Measurements from ENCODE around the gene NHS.

NHS gene

DNA sequence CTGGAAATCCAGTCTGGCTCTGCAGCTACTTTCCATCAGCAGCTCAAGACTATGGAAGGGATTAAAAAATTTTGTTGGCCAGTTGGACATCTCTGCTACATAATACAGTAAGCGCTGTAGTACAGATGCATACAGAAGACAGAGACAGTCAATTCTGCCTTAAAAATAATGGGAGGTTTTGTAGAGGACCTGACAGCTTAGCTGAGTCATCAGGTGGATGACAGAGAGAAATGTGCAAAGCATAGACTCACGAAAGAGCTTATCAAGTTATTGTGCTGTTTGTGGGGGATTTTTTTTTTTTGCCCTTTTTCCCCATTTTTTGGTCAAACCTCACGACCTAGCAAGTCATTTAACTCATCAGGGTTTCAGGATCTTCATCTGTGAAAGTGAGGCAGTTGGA is 213.3 kb downstream of the NHS start:
- no peak for DNase-seq (ENCODE audit: low read depth in 2 of 2)

DNA sequence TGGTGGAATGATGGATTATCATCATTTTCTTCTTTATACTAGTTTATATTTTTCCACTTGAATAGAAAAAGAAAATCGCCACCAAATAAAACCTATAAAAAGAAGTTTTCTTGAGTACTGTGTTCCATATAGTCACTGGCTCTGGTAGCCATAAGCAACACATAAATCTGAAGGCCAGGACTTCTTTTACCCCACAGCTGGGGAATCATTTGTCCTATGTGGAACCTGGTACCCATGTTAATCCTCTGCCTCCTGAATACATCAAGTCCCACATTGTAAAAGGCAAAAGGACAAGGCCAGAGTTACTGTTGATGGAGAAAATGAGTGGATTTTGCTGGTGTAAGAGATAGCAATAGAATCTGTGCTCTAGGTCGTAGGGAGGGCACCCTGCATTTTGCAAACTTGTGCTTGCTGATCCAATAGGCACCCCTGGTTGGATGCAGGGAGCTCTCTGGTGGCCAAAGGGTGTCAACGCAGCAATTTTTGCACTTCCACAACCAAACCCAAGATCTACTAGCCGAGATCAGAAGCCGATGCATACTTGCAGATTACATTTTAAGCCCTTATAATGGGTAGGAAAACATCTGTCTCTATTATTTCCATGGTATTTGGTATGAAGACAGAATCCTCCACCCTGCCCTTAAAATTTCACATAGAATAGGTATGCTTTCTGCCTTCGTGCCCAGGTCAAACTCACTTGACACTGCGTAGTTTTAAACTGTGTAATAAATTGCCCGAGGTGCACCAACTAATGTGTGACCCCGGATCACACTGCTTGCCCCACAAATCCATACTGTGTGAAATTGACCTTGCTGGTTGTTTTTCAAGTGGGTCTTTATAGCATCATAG is 216.1 kb downstream of the NHS start:
- no peak for DNase-seq (ENCODE audit: low read depth in 2 of 2)

DNA sequence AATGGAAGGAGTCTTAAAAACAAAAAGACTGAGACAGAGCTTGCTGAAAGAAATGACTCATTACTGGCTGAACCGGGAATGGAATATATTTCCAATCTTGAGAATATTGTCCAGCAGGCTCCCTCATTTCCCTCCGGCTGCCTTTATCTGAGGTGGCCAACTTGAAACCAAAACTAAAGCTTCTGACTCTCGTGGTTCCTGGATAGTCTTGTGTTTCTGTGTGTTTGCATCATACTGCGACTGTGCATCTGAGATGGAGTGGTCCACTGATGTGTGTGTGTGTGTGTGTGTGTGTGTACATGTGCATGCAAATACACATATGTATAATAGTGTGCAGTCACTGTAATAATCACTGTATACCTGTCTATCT is 216.7 kb downstream of the NHS start:
- DNase-seq (ENCODE audit: low read depth in 2 of 2), result no peak

DNA sequence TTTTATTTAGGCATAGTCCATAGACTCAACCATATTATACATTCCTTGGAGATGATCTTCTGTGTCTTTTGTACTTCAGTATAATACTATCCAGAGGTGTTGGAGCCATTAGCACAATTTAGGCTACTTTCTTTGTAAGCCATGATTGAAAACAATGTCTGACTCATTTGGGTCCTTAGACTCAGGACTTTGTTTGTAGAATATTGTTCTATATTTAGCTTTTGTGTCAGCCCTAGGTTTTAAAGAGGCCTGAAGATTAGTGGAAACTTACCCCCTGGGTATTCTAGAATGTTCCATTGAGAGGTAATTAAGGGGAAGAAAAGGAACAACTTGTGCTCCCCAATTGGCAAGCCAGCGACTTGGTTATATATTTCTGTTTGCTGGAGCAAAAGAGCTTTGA is 217.1 kb downstream of the NHS start:
- no peak for DNase-seq (ENCODE audit: low read depth in 2 of 2)

DNA sequence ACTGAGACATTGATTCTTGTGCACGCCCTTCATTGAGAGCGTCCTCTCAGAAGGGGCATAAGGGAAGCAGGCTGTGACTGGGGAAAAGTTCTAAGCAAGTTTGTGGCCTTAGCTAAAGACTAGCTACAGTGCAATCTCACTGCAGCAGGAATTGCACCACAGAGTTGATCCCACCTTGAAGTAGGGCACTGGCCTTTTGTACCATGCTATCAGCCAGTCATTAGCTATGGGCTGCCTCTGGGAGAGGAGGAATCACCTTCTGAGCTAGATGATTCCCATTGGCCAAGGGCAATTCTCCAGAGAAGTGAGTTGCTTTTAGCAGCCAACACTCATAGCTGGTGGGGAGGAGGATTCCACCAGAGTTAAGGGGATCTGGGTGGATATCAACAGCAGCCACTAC is 219.7 kb downstream of the NHS start:
- DNase-seq (ENCODE audit: low read depth in 2 of 2), result no peak

DNA sequence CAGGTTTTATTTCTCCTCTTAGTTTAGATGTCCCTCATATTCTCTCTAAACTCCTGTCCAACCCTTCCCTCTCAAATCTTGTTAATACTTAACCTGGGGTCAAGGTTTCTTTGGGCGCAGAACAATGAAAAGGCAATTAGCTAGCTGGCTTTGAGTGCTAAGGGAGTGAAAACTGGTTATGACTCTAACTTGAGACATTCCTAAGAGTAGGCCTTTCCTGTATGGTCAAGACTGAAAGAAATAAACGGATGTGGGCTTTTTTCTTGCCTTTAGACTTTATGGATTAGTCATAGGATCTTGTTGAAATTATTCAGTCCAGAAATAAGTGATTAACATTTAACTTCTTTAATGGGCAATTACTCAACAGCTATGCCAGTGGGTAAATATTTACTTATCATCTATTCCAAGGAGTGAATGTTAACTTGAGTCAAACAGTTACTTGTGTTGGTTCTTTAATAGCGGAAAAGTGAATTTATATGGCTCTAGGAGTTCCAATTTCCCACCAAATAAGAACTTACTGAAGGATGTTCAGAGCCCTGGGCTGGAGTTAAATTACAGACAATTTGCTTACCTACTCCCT is 220.5 kb downstream of the NHS start:
- DNase-seq (ENCODE audit: low read depth in 2 of 2), result no peak

DNA sequence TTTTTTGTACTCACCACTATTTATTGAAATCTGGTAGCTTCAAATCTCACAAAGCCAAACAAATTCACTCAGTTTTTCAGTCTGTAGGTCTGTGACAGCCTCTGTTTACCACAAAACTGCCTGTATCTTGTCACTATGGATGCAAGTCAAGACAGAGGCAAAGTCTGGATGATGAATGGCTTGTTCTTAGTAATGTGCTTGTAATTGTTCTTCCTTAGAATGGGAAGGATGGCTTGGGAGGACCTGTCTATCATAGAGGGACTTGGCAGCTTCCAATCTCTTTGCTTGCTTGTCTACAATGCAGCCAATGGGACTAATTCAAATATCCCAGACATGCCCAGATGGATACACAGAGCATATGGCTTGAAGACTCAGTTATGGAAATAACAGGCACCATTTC is 221.1 kb downstream of the NHS start:
- no peak for DNase-seq (ENCODE audit: low read depth in 2 of 2)

DNA sequence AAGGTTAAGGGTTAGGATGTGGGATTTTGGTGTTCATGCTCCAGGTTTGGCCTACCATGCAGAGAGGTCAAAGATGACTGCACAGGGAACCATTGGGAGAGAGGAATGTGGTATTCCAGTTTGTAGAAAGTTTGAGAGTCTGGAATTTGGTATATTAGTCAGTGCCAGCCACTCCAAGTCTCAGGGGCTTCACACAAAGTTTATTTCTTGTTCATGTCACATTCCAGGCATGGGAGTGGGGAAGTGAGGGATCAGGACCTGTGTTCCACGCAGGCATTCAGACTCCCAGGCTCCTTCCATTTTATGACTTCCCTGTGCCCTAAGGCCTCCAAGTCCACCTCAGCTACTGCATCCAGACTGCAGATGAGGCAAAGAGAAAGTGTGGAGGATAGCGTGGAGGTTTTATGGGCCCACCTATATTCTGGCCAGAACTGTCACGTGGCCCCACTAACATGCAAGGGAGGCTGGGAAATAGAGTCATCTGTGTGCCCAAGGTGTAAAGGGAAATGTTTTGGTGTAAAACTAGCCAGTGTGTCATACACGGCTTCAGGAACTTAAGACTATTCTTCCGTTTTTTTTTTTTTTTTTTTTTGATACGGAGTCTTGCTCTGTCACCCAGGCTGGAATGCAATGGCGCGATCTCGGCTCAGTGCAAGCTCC is 221.7 kb downstream of the NHS start:
- no peak for DNase-seq (ENCODE audit: low read depth in 2 of 2)

DNA sequence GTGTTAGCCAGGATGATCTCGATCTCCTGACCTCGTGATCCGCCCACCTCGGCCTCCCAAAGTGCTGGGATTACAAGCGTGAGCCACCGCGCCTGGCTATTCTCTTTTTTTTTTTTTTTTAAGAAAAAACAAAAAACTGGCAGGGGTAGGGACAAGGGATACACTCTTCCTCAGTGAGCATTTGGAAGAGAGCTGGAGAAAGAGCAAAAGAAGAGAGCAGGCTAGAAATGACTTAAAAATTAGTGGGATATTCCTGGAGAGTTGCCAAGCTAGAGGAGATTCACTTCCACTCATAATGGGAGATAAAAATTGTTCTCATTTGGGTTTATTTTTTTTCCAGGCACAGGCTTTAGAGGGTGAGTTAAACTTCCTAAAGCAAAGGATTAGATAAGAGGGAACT is 222.3 kb downstream of the NHS start:
- no peak for DNase-seq (ENCODE audit: low read depth in 2 of 2)

DNA sequence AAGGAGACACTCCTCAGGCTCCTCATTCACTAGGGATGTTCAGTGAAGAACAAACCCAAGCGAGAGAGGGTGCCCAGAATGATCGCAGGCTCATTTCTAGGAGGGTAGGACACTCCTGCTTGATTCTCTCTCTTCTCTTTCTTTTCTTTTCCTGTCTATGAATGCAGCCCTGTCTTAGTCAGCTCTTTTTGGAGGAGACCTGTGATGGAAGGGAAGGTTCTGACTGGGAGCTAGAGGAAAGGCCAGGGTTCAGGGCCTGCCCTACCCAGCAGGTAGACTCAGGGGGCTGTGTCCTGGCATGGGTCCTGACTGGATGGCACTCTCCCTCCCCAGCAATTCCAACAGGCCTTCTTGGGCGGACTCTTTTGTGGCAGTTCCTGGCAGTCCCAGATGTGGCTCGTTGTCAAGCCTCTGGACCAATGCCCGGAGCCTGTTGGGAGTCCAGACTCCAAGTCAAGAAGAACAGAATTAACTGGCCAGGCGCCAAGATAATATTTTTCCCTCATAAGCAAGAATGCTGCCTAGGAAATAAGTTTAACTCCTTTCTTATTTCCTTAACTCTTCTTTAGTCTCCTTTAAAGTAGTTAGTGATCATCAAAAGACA is 222.9 kb downstream of the NHS start:
- DNase-seq (ENCODE audit: low read depth in 2 of 2), result no peak

DNA sequence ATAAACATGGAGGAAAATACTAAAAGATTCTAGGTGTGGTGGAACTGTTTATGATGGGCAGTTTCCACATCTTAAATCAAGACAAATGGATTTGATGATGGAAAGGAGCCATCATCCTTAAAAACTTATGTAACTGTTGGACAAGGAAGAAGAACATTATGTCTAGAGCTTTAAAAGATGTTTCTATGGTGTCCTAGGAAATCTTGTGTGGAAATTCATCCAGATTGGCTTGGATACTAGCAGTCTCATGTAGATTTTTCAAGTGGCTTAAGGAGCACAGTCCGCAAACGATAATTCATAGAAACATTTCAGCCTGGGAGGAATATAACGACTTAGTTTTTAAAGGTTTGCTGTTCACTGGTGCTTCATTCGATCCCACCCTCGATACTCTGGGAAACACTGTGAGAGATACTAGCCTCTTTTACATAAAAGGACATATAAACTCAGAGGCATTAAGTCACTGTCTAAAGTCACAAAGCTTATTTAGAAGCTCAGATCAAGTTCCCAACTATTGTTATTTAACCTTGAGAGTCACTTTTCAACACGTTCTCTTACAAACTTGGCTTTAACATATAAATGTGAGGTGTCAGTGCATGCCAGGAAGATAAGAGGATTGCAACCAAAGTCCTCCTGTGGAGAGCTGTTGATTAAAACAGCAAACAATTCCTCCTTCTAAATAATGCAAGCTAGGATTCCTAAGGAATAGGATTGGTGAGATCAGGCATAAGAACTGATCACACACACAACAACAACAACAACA is 226.6 kb downstream of the NHS start:
- DNase-seq (ENCODE audit: low read depth in 2 of 2), result no peak

DNA sequence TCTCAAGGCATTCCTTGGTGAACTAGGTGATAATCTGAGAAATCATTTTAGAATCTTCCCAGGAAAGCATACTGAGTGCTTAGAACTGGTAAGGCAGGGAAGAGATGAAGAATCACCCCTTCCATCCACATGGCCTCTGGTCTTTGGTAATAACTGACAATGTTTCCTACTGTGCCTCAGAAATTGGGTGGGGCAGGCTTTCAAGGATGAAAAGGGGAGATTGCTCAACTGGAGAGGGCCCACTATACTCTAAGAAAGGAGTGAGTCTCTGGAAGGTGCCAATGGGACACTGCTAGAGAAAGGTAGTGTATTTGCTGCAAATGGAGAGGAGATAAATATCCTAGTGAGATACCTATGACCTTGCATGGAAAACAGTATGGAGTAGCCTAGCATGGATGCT is 227.2 kb downstream of the NHS start:
- DNase-seq (ENCODE audit: low read depth in 2 of 2), result no peak

DNA sequence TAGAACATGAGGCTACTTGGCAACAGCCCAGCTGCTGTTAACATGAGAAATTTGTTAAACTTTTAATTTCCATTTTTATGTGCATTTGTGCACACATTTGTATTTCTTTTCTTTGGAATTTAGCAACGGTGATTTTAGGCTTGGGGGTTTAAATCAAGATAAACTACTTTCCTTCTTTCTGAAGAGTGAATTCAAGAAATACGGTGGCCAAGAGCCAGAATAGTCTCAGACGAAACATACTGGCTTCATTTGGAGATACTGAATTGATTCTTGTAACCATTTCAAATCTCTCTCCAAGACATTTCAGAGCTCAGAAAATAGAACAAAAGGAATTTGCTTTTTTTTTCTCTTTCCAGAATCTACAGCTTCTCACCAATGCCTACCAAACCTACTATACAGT is 228.2 kb downstream of the NHS start:
- no peak for DNase-seq (ENCODE audit: low read depth in 2 of 2)

DNA sequence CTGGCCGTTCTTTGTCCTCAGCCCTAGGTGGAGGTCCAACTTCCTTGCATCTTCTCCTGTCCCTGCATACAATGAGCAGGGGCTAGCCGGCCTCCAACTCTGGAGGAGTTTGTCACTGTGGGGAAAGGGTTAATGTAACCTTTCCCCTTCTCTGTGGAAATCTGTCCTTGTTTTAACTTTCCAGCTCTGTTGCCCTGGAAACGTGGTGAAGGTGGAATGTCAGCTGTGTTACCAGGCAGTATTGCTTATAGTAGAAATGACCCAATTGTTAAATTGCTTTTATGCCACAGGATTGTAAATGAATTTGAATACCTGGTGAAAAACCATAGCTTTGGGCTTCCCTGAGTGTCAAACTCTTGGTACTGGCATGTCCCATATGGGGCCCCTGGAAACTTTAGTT is 230.7 kb downstream of the NHS start:
- no peak for DNase-seq (ENCODE audit: low read depth in 2 of 2)

DNA sequence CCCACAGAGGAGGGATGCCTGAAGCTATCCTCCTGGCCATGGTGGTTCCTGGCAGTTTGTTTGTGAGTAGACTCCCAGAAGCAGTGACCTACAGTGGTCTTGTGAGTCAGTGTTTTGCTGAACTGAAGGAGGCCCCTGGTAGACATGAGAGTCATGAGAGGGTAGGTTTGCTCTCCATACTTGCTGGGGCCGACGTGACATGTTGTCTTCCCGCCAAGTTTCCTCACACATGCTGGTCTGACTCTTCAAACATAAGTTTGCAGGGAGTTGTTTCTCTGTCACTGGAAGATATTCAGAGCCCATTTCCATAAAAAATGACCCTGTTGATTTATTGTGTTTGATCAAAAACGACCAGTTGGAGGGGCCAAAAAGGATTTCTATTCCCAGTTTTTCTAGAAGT is 231.2 kb downstream of the NHS start:
- no peak for DNase-seq (ENCODE audit: low read depth in 2 of 2)

DNA sequence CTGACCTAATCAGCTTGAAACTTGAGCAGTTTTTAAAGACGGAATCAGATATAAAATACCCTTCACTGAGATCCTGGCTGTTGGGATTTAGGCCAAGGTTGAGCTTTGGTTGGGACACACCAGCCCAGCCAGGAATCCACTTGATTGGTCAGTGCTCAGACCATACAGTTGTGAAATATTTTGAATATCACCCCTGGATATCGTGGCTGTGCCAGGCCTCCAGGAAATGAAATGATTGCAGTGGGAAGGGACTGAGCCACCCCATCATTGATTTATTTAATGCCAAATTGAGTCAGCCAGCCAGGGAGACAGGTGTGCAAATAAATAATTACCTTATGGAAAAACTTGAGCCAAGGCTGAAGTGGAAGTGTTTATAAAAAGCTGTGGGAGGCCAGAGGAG is 233.9 kb downstream of the NHS start:
- DNase-seq (ENCODE audit: low read depth in 2 of 2), result no peak

DNA sequence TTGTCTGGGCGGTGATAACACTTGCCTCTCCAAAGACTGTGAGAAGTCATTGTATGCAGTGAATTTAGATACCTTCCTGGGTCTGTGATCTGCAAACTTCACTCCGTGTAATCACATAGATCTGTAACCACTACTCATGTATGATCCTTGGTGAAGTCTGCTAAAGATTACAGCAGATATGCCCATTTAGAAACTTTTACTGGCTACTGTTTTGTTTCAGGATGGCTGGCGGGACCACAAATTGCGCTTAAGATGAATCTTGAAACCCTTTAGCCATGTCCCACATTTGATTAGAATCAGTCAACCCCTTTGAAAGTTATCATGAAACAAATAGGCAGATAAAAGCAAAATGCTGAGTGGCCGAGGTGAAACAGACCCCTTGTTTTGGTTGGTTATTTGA is 235.8 kb downstream of the NHS start:
- DNase-seq (ENCODE audit: low read depth in 2 of 2), result no peak

DNA sequence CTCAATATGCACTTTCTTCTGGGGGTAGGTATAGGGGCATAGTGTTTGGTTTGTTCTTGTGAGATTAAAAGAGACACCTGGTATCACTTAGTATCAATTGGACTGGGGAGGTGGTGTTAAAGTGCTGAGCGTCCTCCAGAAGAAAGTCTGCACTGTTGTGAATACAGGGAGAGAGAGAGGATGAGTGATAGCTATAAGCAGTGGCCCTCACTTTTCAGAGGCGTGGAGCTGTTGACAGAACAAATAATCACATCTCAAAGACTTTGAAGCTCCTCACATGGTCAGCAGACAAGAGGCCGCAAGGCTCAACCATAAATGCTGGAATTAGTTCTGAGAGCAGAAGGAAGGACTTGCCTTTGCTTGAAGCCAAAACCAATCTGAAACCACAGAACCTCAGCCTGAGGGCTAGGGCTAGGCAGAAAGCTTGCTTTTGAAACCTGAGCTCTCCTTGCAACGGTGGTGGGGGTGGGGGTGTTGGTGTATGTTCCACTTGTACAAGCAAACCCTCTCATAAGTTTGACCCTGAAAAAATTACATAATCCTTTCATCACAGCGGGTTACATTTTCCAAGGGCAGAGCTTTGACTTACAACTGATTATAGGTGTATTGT is 239.1 kb downstream of the NHS start:
- no peak for DNase-seq (ENCODE audit: low read depth in 2 of 2)

DNA sequence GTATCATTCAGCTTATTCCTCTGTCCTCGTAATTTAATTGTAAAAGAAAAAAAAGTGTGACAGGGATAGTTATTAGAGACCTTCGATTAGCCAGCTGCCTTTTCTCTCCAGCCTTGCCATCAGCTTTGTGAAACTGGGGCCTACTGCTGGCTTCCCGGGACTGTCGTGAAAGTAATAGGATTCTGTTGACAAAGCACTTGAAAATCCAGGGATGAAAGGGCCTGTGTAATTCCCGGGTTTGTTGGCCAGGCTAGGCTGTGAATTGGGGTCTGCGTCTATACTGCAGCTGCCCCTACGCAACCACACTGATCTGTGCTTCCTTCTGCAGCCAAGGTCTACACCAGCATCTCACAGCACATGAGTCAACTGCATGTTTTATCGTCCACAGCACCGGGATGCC is 241.9 kb downstream of the NHS start:
- no peak for DNase-seq (ENCODE audit: low read depth in 2 of 2)

DNA sequence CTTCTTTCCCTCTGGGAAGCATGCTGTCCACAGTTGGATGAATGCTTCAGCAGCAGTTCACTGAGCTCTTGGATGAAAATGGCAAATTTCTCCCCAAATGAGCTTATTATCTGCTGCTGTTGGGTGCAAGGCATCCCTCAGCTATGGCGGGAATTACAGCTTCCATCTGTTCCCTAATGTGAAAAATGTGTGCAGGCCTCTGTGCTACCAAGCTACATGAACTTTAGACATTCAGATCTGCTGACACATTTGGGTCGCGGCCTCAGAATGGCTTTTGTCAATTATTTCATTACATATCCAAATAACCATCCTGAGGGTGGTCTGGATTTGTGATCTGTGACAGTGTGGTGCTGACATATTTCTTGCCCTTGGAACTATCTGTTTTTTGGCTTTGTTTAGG is 242.8 kb downstream of the NHS start:
- no peak for DNase-seq (ENCODE audit: low read depth in 2 of 2)

DNA sequence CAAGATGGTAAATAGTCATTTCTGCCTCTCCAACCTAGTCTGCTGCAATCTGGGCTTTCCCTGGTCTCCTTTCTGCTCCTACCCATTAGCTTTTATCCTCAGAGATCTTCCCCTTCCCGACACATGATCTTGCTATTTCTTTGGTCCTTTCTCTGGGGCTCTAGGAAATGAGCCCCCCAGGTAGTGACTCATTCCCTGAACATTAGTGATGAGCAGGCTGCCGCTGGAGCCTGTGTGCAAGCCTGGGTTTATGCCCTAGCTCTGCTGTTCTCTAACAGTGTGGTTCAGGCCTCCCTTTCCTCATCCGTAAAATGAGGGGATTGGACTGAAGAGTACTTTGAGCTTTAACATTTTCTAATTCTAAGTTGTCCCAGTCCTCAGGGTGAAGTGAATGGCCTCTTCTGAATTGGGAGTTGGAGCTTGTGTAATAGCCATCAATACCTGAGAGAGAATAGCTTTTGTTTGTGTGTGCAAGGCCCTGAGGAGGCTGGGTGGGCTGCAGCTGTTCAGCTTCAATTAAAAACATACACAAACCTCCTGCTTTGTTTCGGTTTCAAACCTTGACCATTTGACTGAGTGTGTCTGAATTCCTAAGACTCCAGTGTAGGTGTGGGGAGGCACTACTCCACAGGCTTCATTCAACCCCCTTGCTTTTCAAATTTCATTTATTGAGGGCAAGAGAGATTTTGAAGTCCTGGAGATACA is 246.7 kb downstream of the NHS start:
- no peak for DNase-seq (ENCODE audit: low read depth in 2 of 2)
